ENCODE measurements around the gene EEIG2.

EEIG2 gene

GRCh38 chr1:108570128-108570527 lies 10.2 kb downstream of the EEIG2 start:
- peak; percentile 23 for DNase-seq (ENCODE audit: low read depth, low spot score)
- Histone ChIP-seq H3K9me3 (ENCODE audit: insufficient read depth, low read length) (no peaks in the 10 kb centered on the region), H3K4me1 (ENCODE audit: insufficient read depth, insufficient read length) (no peaks in the 10 kb centered on the region), H3K36me3 (ENCODE audit: insufficient read depth, insufficient read length, low read length) (no peaks in the 10 kb centered on the region), H3K9ac (ENCODE audit: insufficient read length, low read depth) (no peak overlapping the region), H3K4me3 (ENCODE audit: insufficient read length, low read depth) (no peak overlapping the region), H3K27me3 (ENCODE audit: insufficient read depth, insufficient read length) (no peaks in the 10 kb centered on the region)
- no peak for TF ChIP-seq YY1 (IDR thresholded peaks at IDR 0.05; ENCODE audit: insufficient read depth, insufficient read length)
- no peak for TF ChIP-seq ZNF274 (IDR thresholded peaks at IDR 0.05; ENCODE audit: low read depth, low read length)
- no peak for TF ChIP-seq SUZ12 (IDR thresholded peaks at IDR 0.05; ENCODE audit: extremely low read depth, insufficient read depth, insufficient read length)

- no peak for DNase-seq (ENCODE audit: low read depth, low spot score)
- H3K9me3 ChIP-seq (ENCODE audit: insufficient read depth, low read length), result no peaks in the 10 kb centered on the region
- no peak for TF ChIP-seq SUZ12 (IDR thresholded peaks at IDR 0.05; ENCODE audit: extremely low read depth, insufficient read depth, insufficient read length)
- TF ChIP-seq YY1 (IDR thresholded peaks at IDR 0.05; ENCODE audit: insufficient read depth, insufficient read length), result no peak
- TF ChIP-seq ZNF274 (IDR thresholded peaks at IDR 0.05; ENCODE audit: low read depth, low read length), result no peak
- no peak overlapping the region for H3K9ac ChIP-seq (ENCODE audit: insufficient read length, low read depth)
- no peaks in the 10 kb centered on the region for H3K36me3 ChIP-seq (ENCODE audit: insufficient read depth, insufficient read length, low read length)
- no peak overlapping the region for H3K4me3 ChIP-seq (ENCODE audit: insufficient read length, low read depth)
- H3K27me3 ChIP-seq (ENCODE audit: insufficient read depth, insufficient read length), result no peaks in the 10 kb centered on the region
- H3K4me1 ChIP-seq (ENCODE audit: insufficient read depth, insufficient read length), result no peaks in the 10 kb centered on the region
Measured at GRCh38 chr1:108570998-108571401, 11.1 kb downstream of the EEIG2 start.

GRCh38 chr1:108572182-108572581 lies 12.3 kb downstream of the EEIG2 start:
- TF ChIP-seq YY1 (IDR thresholded peaks at IDR 0.05; ENCODE audit: insufficient read depth, insufficient read length) (no peak), SUZ12 (IDR thresholded peaks at IDR 0.05; ENCODE audit: extremely low read depth, insufficient read depth, insufficient read length) (no peak)
- no peak for DNase-seq (ENCODE audit: low read depth, low spot score)
- Histone ChIP-seq H3K4me1 (ENCODE audit: insufficient read depth, insufficient read length) (no peaks in the 10 kb centered on the region), H3K9ac (ENCODE audit: insufficient read length, low read depth) (no peak overlapping the region), H3K36me3 (ENCODE audit: insufficient read depth, insufficient read length, low read length) (no peaks in the 10 kb centered on the region), H3K4me3 (ENCODE audit: insufficient read length, low read depth) (no peak overlapping the region), H3K9me3 (ENCODE audit: insufficient read depth, low read length) (no peaks in the 10 kb centered on the region), H3K27me3 (ENCODE audit: insufficient read depth, insufficient read length) (no peaks in the 10 kb centered on the region)

- Histone ChIP-seq H3K9ac (ENCODE audit: insufficient read length, low read depth) (no peak overlapping the region), H3K9me3 (ENCODE audit: insufficient read depth, low read length) (no peaks in the 10 kb centered on the region), H3K27me3 (ENCODE audit: insufficient read depth, insufficient read length) (no peaks in the 10 kb centered on the region), H3K4me1 (ENCODE audit: insufficient read depth, insufficient read length) (no peaks in the 10 kb centered on the region), H3K4me3 (ENCODE audit: insufficient read length, low read depth) (no peak overlapping the region), H3K36me3 (ENCODE audit: insufficient read depth, insufficient read length, low read length) (no peaks in the 10 kb centered on the region)
- no peak for DNase-seq (ENCODE audit: low read depth, low spot score)
- TF ChIP-seq SUZ12 (IDR thresholded peaks at IDR 0.05; ENCODE audit: extremely low read depth, insufficient read depth, insufficient read length) (no peak), ZNF274 (IDR thresholded peaks at IDR 0.05; ENCODE audit: low read depth, low read length) (no peak), YY1 (IDR thresholded peaks at IDR 0.05; ENCODE audit: insufficient read depth, insufficient read length) (no peak)
Measured at GRCh38 chr1:108573183-108573582, 13.3 kb downstream of the EEIG2 start.

GRCh38 chr1:108574008-108574407 lies 14.1 kb downstream of the EEIG2 start:
- no peaks in the 10 kb centered on the region for H3K9me3 ChIP-seq (ENCODE audit: insufficient read depth, low read length)
- no peak overlapping the region for H3K9ac ChIP-seq (ENCODE audit: insufficient read length, low read depth)
- no peak for DNase-seq (ENCODE audit: low read depth, low spot score)
- H3K4me1 ChIP-seq (ENCODE audit: insufficient read depth, insufficient read length), result no peaks in the 10 kb centered on the region
- no peak overlapping the region for H3K4me3 ChIP-seq (ENCODE audit: insufficient read length, low read depth)
- no peak for TF ChIP-seq YY1 (IDR thresholded peaks at IDR 0.05; ENCODE audit: insufficient read depth, insufficient read length)
- no peak for TF ChIP-seq ZNF274 (IDR thresholded peaks at IDR 0.05; ENCODE audit: low read depth, low read length)
- TF ChIP-seq SUZ12 (IDR thresholded peaks at IDR 0.05; ENCODE audit: extremely low read depth, insufficient read depth, insufficient read length), result no peak
- no peaks in the 10 kb centered on the region for H3K36me3 ChIP-seq (ENCODE audit: insufficient read depth, insufficient read length, low read length)
- H3K27me3 ChIP-seq (ENCODE audit: insufficient read depth, insufficient read length), result no peaks in the 10 kb centered on the region

- TF ChIP-seq YY1 (IDR thresholded peaks at IDR 0.05; ENCODE audit: insufficient read depth, insufficient read length), result no peak
- TF ChIP-seq ZNF274 (IDR thresholded peaks at IDR 0.05; ENCODE audit: low read depth, low read length), result no peak
- no peak for TF ChIP-seq SUZ12 (IDR thresholded peaks at IDR 0.05; ENCODE audit: extremely low read depth, insufficient read depth, insufficient read length)
- Histone ChIP-seq H3K4me3 (ENCODE audit: insufficient read length, low read depth) (no peak overlapping the region), H3K9me3 (ENCODE audit: insufficient read depth, low read length) (peaks cover 9% of the 10 kb centered on the region), H3K4me1 (ENCODE audit: insufficient read depth, insufficient read length) (no peaks in the 10 kb centered on the region), H3K27me3 (ENCODE audit: insufficient read depth, insufficient read length) (no peaks in the 10 kb centered on the region), H3K9ac (ENCODE audit: insufficient read length, low read depth) (no peak overlapping the region), H3K36me3 (ENCODE audit: insufficient read depth, insufficient read length, low read length) (no peaks in the 10 kb centered on the region)
- DNase-seq (ENCODE audit: low read depth, low spot score), result no peak
Measured at GRCh38 chr1:108575375-108575774, 15.5 kb downstream of the EEIG2 start.

GRCh38 chr1:108583757-108584427 lies 24.0 kb downstream of the EEIG2 start:
- DNase-seq (ENCODE audit: low read depth, low spot score), result no peak
- Histone ChIP-seq H3K9me3 (ENCODE audit: insufficient read depth, low read length) (peaks cover 22% of the 10 kb centered on the region), H3K4me3 (ENCODE audit: insufficient read length, low read depth) (no peak overlapping the region), H3K9ac (ENCODE audit: insufficient read length, low read depth) (no peak overlapping the region), H3K36me3 (ENCODE audit: insufficient read depth, insufficient read length, low read length) (no peaks in the 10 kb centered on the region), H3K4me1 (ENCODE audit: insufficient read depth, insufficient read length) (no peaks in the 10 kb centered on the region), H3K27me3 (ENCODE audit: insufficient read depth, insufficient read length) (no peaks in the 10 kb centered on the region)
- no peak for TF ChIP-seq ZNF274 (IDR thresholded peaks at IDR 0.05; ENCODE audit: low read depth, low read length)
- TF ChIP-seq YY1 (IDR thresholded peaks at IDR 0.05; ENCODE audit: insufficient read depth, insufficient read length), result no peak
- no peak for TF ChIP-seq SUZ12 (IDR thresholded peaks at IDR 0.05; ENCODE audit: extremely low read depth, insufficient read depth, insufficient read length)
